Natural killer cell (primary cell): ENCODE results near the gene ST3GAL4. TPM values are rescaled to one million over a fixed set of nuclear protein-coding genes. Genes with fewer than 3 reads are reported as not detected.

Experiments
- ATAC-seq, 3 donors: fragments of 150-1000 bp in 2 of 3; fragments of 200-7000 bp in 1 of 3; cut with Tn5 transposase; 1 replicate in 1 of 3; 2 replicates in 2 of 3; pipeline ENCODE4 v1.10.0; 2021; ENCODE audit warnings: mild to moderate bottlenecking in 2 of 3, moderate library complexity in 2 of 3
- DNase-seq, 2 donors: peaks; one replicate each; pipeline versions ENCODE4 v3.0.0 to v3.0.0-alpha.2; 2013 to 2021; ENCODE audit warnings: mixed read lengths in 1 of 2
- H3K27ac ChIP-seq: one replicate; pipeline ENCODE4 v1.5.1; 2013; ENCODE audit warnings: mild to moderate bottlenecking, low read length
- H3K27me3 ChIP-seq: one replicate; pipeline ENCODE4 v1.6.1; 2013; ENCODE audit warnings: low read length; ENCODE audit not compliant: control insufficient read depth, insufficient read depth
- H3K36me3 ChIP-seq: one replicate; pipeline ENCODE4 v1.6.1; 2013; ENCODE audit warnings: low read length; ENCODE audit not compliant: control insufficient read depth, insufficient read depth
- H3K4me1 ChIP-seq: one replicate; pipeline ENCODE4 v1.6.1; 2013; ENCODE audit warnings: low read length; ENCODE audit not compliant: control insufficient read depth, insufficient read depth
- H3K4me3 ChIP-seq: one replicate; pipeline ENCODE4 v1.5.1; 2013; ENCODE audit warnings: low read length
- H3K9me3 ChIP-seq: one replicate; pipeline ENCODE4 v1.6.1; 2013; ENCODE audit warnings: low read length; ENCODE audit not compliant: control insufficient read depth, insufficient read depth
- H3K27ac Mint-ChIP-seq, 2 donors: one replicate each; pipeline ENCODE4 v1.8.0; 2022; ENCODE audit warnings: mild to moderate bottlenecking in 2 of 2, mixed read lengths in 2 of 2, moderate library complexity in 1 of 2
- H3K27me3 Mint-ChIP-seq, 2 donors: one replicate each; pipeline ENCODE4 v1.8.0; 2022; ENCODE audit warnings: low read depth in 2 of 2, mixed read lengths in 2 of 2
- H3K36me3 Mint-ChIP-seq: one replicate; pipeline ENCODE4 v1.8.0; 2022; ENCODE audit warnings: mixed read lengths
- H3K4me1 Mint-ChIP-seq, 2 donors: one replicate each; pipeline ENCODE4 v1.8.0; 2022; ENCODE audit warnings: mixed read lengths in 2 of 2
- H3K4me3 Mint-ChIP-seq: one replicate; pipeline ENCODE4 v1.8.0; 2022; ENCODE audit warnings: mild to moderate bottlenecking, moderate library complexity, mixed read lengths
- H3K9me3 Mint-ChIP-seq, 2 donors: one replicate each; pipeline ENCODE4 v1.8.0; 2022; ENCODE audit warnings: mixed read lengths in 2 of 2
- WGBS: methylation state at CpG from one replicate; pipeline ENCODE4 v1.1.7; 2013; ENCODE audit warnings: missing lambda C conversion rate; ENCODE audit not compliant: insufficient coverage; 5-methylcytosine and 5-hydroxymethylcytosine counted together
- intact Hi-C: fragments of 100-400 bp; cut with micrococcal nuclease; formaldehyde crosslinking; loops from one replicate; pipeline ENCODE4 v1.14.2; 2022
- total RNA-seq, 4 donors: library from RNA; stranded (reverse); fragments of 120-200 nt in 1 of 4; gene quantifications; one replicate each; pipeline versions ENCODE4 v1.2.3 to v1.2.4, GENCODE V29; 2013 to 2022
- TF ChIP-seq, protein P1 (sequence below): fragments of 200-600 bp; IDR thresholded peaks from one replicate; pipeline ENCODE4 v1.8.0; 2022; ENCODE audit warnings: antibody characterized with exemption

ST3GAL4 gene
- total RNA-seq, 3 donors from 2014 or later (not counting 1 experiment from before 2014, with no cell fraction given): 43.3 to 57.6 (median 47.3) TPM

DNA sequence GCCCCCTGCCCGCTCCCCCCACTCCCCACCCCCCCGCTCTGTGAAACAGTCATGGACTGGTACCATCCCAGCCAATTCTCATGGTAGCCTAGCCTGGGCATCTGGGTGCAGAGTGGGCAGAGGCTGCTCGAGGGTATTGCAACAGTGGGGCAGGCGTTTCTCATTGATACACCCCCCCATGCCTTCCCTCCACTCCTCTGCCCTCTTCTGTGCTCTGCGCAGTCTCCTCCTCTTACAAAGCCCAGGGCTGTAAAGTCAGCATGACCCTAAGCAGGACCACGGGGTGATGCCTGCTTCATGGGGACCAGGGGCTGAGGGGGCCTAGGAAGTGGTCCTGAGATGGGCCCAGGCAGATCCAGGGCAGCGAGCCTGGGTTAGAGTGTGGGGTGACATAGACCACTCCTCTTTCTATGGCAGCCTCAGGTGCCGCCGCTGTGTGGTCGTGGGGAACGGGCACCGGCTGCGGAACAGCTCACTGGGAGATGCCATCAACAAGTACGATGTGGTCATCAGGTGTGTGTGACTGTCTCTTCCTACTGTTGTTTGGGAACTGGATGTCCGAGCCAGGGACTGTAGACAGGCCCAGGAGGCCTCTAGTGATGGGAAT lies 52.3 kb downstream of the ST3GAL4 start:
- no peak for DNase-seq
- no peak overlapping the region for H3K4me3 ChIP-seq
- H3K27me3 ChIP-seq: no peaks in the 10 kb centered on the region
- 90% methylated on average over 15 of the region's 15 CpGs for WGBS
- H3K4me1 Mint-ChIP-seq: peaks cover 14 to 30% of the 10 kb centered on the region in 2 donors
- intact Hi-C loops: no loop called here
- H3K27me3 Mint-ChIP-seq: no peaks in the 10 kb centered on the region
- H3K9me3 ChIP-seq: no peaks in the 10 kb centered on the region
- H3K27ac ChIP-seq: no peak overlapping the region
- H3K36me3 ChIP-seq: peaks cover 25% of the 10 kb centered on the region
- H3K9me3 Mint-ChIP-seq: no peaks in the 10 kb centered on the region
- H3K36me3 Mint-ChIP-seq: peaks cover 8% of the 10 kb centered on the region
- H3K4me3 Mint-ChIP-seq: no peak overlapping the region
- H3K27ac Mint-ChIP-seq: no peak overlapping the region
- ATAC-seq: no peak
- H3K4me1 ChIP-seq: no peaks in the 10 kb centered on the region
- TF ChIP-seq, protein P1, sequence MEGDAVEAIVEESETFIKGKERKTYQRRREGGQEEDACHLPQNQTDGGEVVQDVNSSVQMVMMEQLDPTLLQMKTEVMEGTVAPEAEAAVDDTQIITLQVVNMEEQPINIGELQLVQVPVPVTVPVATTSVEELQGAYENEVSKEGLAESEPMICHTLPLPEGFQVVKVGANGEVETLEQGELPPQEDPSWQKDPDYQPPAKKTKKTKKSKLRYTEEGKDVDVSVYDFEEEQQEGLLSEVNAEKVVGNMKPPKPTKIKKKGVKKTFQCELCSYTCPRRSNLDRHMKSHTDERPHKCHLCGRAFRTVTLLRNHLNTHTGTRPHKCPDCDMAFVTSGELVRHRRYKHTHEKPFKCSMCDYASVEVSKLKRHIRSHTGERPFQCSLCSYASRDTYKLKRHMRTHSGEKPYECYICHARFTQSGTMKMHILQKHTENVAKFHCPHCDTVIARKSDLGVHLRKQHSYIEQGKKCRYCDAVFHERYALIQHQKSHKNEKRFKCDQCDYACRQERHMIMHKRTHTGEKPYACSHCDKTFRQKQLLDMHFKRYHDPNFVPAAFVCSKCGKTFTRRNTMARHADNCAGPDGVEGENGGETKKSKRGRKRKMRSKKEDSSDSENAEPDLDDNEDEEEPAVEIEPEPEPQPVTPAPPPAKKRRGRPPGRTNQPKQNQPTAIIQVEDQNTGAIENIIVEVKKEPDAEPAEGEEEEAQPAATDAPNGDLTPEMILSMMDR: no peak

DNA sequence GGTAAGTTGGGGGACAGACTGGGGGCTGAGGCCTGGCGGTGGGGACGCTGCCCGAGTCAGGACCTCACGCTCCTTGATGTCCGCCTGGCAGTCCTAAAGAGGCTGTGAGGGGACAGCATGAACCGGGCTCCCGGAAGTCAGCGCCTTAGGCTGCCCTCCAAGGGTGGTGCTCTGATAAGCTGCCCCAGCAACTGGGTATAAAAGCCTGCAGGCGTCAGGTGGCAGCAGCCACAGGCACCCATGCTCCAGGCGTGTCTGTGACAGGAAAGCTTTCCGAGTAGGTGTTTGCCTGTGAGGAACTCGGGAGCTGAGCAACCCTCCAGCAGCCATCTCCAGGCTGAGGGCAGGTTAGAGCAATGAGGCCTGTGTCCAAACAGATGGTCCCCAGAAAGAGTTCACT lies 53.0 kb downstream of the ST3GAL4 start:
- intact Hi-C loops: no loop called here
- Histone ChIP-seq H3K4me3 (no peak overlapping the region), H3K36me3 (peaks cover 27% of the 10 kb centered on the region), H3K9me3 (no peaks in the 10 kb centered on the region), H3K27ac (no peak overlapping the region), H3K4me1 (no peaks in the 10 kb centered on the region), H3K27me3 (no peaks in the 10 kb centered on the region)
- Mint-ChIP-seq H3K27me3 (no peaks in the 10 kb centered on the region), H3K9me3 (no peaks in the 10 kb centered on the region), H3K4me3 (no peak overlapping the region), H3K4me1 (peaks cover 10 to 27% of the 10 kb centered on the region in 2 donors), H3K36me3 (peaks cover 8% of the 10 kb centered on the region), H3K27ac (no peak overlapping the region)
- no peak for DNase-seq
- TF ChIP-seq, protein P1: no peak
- WGBS: 91% methylated on average over 12 of the region's 12 CpGs
- no peak for ATAC-seq

DNA sequence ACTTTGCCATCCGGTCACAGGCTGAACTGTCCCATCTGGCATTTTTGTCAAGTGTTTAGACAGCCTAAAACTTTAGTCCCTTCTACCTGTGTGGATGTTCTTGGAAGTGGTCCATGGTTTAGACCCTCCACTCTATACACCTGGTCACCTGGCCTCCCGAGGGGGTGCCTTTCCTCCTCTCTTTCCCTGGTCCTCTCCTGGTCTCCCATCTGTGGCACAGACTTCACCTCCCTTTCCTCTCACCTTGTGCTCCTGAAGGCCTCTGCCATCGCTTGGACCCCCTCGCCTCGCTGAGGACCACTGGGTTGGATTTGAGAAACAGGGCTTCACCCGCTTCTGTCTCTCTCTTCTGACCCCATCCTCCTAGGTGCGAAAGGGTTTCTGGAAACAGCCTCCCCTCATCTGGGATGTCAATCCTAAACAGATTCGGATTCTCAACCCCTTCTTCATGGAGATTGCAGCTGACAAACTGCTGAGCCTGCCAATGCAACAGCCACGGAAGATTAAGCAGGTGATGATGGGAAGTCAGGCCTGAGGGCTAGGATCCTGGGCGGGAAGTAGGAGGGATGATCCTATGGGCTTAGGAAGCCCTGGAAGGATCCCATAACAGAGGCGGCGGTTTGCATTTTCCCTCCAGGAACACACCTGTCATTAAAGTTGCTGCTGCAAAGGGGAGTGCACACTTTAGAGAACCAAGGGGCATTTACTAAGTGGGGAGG lies 53.6 kb downstream of the ST3GAL4 start:
- no peaks in the 10 kb centered on the region for H3K9me3 ChIP-seq
- H3K4me3 ChIP-seq: no peak overlapping the region
- peaks cover 8% of the 10 kb centered on the region for H3K36me3 Mint-ChIP-seq
- H3K9me3 Mint-ChIP-seq: no peaks in the 10 kb centered on the region
- ATAC-seq (no peak), DNase-seq (no peak)
- intact Hi-C loops: no loop called here
- no peaks in the 10 kb centered on the region for H3K4me1 ChIP-seq
- 98% methylated on average over 12 of the region's 12 CpGs for WGBS
- no peaks in the 10 kb centered on the region for H3K27me3 Mint-ChIP-seq
- H3K36me3 ChIP-seq: peaks cover 27% of the 10 kb centered on the region
- no peaks in the 10 kb centered on the region for H3K27me3 ChIP-seq
- H3K4me1 Mint-ChIP-seq: peaks cover 4 to 24% of the 10 kb centered on the region in 2 donors
- TF ChIP-seq, protein P1: no peak
- peak overlapping the region in 1 of 2 donors; percentile 74 for H3K27ac Mint-ChIP-seq
- no peak overlapping the region for H3K27ac ChIP-seq
- H3K4me3 Mint-ChIP-seq: no peak overlapping the region
